Endometrial microvascular endothelial cells (primary cell): Measurements from ENCODE around the gene PLAC1. TPM values are rescaled to one million over a fixed set of nuclear protein-coding genes. Genes with fewer than 3 reads are reported as not detected.

ENCODE experiments used
- in situ Hi-C: cut with HindIII; loops from 2 replicates; pipeline ENCODE4 v1.10.0; 2017; ENCODE audit warnings: low sequenced_read_pairs, low pct_unique_long_range_greater_than_20kb; ENCODE audit errors: inconsistent ontology term
- total RNA-seq: library from RNA; depleted of rRNA; stranded (reverse); fragments of >200 nt; gene quantifications from one replicate; pipeline ENCODE4 v1.2.3, GENCODE V29; 2015; ENCODE audit errors: inconsistent ontology term

PLAC1 gene
- total RNA-seq, 1 donor from 2014 or later = not detected

DNA sequence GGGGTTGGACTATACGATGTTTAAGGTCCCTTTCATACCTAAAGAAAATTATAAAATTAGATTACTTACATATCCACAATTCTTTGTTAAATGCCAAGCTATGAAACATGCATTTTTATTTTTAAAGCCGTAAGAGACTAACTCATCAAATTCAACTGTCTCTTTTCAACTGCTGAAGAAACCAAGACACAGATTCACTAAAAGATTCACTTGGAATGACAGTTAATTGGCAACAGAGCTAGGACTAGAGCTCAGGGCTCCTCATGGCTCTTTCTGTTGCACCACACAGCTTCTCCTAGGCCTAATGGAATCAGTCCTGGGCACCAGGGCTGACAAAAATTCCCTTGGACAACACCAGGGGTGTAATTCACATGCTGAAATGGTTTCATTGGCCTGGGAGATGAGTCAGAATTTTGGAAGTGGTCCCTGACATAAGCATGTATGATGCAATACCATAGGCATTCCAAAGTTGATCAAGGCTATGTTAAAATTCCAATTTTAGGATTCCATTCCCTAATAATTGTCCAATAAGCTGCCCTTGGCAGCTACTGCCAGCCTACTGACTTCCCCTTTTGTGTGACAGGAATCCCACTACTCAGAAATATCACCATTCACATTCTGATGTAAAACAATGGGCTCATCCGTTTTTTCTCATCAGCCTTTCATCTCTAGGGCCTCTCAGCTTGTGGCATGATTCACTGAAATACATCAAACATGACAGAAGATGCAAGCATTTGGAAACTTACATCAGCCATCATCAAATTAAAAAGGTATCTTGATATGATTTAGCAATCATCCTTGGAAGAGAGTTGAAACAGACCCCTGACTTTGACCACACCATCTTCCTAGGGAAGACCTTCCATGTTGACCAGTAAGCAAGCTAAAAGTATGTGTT is 54.2 kb downstream of the PLAC1 start:
- in situ Hi-C loops = no loop called here

DNA sequence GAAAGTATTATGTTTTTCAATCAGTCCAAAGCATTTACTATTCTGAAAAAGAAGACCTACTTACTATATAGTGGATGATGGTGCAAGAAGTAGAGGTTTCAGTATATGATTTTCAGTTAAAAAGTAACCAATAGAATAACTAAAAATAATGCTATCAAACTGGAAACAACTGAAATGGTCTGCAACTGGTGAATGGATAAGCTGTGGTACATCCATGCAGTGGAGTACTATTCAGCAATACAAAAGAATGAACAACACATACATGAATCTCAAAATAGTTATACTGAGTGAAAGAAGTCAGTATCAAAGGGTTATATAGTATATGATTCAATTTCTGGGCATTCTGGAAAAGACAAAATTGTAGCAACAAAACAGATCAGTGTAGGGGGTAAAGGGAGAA is 55.9 kb downstream of the PLAC1 start:
- in situ Hi-C loops = no loop called here

DNA sequence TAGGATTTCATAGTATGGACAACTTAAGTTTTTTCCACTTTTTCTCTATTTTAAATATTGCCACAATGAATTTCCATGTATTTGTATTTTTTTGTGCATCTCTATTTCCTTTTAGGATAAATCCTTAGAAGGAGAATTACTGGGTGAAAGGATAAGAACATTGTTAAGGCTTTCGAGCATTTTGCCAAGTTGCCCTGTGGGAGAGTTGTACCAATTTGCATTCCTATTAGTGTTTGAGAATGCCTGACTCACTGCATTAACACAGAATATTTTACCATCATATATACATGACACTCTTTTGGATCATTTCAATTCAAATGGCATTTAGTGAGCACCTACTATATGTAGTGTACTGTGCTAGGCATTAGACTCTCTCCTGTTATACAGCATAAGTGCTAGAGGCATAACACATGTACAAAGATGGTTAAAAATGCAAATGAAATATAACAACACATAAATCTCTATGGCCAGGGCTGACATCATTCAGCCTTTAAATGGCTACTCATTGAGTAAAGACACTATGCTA is 57.0 kb downstream of the PLAC1 start:
- in situ Hi-C loops = no loop called here

DNA sequence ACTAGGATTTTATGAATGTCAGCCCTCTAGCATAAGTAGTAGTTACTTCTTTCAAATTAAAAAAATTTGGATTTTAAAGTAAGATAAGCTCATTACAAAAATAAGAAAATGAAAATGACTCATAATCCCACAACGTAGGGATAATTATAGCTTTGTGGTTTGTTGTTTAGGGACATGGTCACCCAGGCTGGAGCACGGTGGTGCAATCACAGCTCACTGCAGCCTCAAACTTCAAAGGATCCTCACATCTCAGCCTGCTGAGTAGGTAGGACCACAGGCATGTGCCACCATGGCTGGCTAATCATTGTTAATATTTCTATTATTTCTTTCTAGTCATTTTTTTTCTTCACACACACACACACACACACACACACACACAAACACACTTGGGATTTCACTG is 57.6 kb downstream of the PLAC1 start:
- in situ Hi-C loops = no loop called here

DNA sequence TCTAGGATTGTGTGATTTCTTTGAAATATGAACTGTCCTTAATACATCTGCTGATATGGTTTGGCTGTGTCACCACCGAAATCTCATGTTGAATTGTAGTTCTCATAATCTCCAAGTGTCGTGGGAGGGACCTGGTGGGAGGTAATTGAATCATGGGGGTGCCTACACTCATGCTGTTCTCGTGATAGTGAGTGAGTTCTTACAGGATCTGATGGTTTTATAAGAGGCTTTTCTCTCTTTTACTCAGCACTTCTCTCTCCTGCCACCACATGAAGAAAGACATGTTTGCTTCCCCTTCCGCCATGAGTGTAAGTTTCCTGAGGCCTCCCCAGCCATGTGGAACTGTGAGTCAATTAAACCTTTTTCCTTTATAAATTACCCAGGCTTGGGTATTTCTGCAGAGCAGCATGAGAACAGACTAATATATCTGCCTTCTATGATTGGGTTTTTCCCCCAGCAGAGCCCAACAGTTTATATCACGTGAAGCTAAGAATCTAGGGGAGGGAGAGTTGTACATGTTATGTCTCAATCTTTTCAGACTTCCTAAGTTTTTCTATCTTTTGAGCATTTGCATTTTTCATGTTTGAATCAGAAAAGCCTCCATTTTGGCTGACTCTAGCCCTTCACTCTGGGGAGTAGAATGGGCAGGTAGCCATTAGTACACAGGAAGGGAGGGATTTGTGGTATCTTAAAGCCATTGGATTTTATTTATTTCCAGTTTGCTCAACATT is 58.9 kb downstream of the PLAC1 start:
- in situ Hi-C loops = no loop called here

DNA sequence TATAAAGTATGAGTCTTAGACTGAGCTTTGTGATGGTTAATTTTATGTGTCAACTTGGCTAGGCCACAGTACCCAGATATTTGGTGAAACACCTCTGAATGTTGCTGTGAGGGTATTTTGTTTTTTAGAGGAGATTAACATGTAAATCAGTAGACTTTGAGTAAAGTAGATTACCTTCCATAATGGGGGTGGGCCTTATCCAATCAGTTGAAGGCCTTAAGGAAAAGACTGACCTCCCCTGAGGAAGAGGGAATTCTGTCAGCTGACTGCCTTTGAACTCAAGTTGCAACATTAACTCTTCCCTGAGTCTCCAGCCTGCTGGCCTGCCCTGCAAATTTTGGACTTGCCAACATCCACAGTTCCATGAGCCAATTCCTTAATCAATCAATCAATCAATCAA is 66.0 kb downstream of the PLAC1 start:
- in situ Hi-C loops = no loop called here

DNA sequence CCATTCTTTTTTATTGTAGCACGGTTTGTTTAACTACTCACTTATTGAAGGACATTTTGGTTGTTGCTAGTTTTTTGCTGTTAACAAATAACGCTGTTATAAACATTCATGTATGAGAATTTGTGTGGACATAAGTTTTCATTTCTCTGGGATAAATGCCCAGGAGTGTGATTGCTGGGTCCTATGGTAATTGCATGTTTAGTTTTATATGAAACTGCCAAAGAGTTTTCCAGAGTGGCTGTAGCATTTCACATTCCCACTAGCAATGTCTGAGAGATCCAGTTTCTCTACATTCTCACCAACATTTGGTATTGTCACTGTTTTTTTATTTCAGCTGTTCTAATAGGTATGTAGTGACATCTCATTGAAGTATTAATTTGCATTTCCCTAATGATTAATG is 66.8 kb downstream of the PLAC1 start:
- in situ Hi-C loops = no loop called here

DNA sequence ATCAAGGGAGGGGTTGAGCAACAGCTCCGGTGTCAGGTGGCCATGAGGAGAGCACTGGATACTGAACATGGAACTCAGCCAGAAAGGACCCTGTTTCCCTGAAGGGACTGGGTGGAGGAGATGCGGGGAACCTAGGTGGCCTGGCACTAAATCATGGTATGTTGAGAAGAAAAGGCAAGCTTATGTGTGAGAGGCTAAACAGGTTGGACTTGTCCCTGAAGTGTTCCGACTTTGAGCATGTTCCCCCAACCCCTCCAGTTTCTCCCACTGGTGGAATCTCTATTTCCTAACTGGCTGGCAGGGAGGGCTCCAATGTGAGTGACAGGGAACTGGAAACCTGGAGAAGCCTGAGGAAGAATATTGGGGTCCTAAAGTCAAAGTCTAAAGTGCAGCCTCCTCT is 69.5 kb downstream of the PLAC1 start:
- in situ Hi-C loops = no loop called here

DNA sequence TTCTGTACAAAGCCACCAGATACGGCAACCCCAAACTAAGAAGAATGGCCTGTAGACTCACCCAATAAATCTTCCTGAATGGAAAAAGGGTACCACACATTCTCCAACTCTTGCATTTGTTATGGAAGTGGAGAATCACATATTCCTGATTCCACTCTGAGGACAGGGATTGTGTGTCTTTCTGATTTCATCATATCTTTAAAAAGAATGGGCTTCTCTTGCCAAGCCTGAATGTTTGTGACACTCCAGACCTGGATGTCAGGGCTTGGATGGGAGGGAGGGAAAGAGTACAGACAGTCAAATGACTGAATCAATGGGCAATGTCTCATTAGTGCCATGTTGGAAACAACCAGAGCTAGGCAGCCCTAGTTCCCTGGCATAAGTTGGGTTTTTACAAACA is 77.4 kb downstream of the PLAC1 start:
- in situ Hi-C loops = no loop called here

DNA sequence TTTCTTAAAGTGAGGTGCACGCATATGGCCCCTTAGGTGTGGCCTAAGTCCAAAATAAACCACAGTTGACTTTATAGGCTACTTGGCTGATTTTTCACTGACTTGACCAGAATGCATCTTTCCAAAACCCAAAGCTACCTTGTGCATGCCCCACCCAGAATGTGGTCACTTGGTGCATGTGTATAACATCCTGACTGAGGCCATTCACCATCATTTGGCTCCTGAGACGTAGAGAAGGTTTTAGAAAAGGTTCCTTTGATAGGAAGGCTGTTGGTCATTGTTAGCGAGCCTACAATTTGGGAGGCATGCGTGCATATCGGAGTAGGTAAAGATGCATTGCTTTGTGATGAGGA is 84.6 kb downstream of the PLAC1 start:
- in situ Hi-C loops = no loop called here

DNA sequence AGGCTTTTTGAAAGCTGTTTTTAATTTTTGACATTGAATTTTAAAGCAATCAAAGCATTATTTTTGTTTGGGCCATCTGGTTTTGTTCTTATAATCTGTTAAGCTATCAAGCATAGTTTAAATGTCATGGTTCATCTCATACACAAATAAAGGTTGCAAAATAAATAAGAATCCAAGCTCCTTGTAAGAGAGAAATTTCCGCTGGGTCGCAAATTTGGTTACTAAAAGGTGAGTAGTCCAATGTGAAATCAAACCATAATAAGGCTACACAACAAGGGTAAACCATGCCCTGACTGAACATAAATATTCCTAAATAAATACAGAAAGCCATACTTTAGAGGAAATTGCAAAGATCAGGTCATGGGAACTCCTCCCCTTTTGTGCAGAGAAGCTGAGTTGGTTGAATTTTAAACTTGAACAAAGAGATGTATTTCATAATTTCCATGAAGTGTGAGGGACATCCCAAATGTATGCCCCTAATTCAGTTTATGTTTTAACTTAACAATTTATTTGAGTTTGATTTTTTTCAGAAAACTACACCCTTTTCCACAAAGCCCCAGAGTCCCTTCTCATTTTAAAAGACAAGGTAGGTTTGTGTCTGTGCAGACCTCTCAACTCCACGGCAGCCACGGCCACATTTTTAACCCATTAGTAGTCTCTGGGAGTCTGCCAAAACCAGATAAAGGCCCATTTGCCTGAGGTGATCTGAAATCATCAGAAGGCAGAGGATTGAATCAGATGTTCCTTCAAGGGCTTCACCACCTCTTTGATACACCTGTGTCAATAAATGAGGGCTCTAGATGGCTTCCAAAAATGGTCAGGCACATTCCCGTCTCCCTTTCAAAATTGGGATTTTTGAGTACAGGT is 85.2 kb downstream of the PLAC1 start:
- in situ Hi-C loops = no loop called here

DNA sequence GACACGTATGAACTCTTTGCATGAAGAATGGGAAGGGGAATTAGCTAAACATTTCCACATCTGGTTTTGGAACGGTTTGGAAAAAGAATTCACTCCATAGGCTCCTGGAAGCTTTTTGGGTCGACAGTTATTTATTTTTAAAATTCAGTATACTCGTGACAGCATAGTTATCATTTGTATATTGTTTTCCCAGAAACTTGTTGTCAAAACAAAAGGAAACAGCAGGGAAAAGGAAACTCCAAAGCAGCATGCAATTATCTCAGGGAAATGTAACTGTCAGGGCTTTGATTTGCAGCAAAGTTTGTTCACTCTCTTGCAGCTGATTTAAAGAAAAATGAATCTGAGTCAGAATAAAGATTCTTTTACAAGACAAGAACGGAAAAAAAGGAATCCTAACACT is 86.5 kb downstream of the PLAC1 start:
- in situ Hi-C loops = no loop called here

DNA sequence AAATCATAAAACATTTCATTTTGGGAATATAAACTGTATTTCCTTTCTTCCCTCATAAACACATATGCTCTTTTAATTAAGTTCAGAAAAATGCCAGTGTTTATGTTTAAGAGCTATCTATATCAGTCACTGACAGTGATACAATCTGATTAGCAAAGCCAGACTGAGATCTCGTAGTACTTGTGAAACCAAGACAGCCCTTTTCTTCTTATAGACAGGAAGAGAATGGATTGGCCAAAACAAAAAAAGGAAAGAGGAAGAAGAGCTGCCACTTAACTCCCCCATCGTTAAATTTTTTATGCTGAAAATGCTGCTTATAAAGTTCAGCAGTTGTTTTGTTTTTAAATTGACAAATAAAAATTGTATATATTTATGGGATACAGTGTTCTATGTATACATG is 87.4 kb downstream of the PLAC1 start:
- in situ Hi-C loops = no loop called here

DNA sequence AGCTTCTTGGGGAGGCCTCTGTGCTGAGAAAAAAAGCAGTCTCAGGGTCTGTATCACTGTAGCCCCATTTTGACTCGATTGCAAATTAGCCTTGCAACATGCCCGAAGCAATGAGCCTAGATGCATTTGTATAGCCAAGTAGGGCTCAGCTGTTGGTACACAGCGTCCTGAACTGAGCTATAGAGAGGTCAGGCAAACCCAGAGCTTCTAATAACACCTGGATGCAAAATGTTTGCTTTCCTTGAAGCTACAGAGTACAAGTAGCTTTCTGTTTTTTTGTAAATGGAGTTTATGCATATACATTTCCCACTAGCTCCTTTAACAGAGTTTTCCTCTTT is 87.8 kb downstream of the PLAC1 start:
- in situ Hi-C loops = no loop called here

DNA sequence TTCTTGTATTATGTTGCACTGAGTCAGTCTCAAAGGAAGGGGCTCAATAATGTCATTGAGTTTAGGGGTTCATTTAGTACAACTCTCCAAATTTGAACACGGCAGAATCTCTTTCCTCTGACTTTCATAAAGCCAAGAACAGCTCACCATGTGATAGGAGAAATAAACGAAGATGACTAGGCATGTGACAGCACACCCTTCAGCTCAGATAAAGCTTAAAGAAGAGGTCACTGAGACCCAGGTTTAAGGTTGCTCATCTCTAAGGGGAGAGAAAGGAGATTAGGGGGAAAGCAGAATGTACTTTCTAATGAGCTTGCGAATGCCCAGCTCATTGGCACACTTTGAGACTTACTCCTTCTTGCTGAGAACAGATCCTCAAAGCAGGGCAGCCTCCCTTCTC is 89.0 kb downstream of the PLAC1 start:
- in situ Hi-C loops = no loop called here

DNA sequence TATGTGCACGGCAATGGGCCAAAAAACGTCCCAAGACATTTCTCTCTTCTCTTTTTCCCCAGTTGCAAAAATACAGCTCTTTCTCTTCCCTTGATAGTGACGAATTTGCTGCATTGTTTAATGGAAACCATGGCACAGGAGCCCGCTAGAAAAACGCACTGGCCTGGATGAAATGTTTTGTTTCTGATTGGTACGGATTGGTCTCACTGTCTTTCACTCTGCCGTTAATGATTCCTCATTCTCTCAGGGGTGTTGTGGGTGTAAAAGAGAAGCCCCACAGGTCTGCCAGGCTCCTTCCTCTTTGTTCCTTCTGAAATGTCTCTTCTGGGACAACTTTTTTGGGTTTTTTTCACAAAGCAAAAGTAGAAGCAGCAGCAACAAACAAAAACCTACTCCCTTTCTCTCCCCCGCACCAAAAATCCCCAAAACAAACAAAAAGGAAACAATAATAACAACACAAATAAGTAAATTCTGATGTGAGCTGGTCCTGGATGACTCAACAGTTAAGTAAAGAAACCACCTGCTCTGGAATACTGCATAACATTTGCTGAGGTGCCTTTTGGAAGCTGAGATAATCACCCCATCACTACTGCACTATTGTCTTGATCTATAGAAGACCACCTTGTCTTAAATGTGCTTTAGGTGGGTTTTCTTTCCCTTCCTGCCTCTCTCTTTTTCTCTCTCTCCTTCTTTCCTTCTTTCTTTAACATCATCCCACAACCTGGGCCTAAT is 89.8 kb downstream of the PLAC1 start:
- in situ Hi-C loops = no loop called here

DNA sequence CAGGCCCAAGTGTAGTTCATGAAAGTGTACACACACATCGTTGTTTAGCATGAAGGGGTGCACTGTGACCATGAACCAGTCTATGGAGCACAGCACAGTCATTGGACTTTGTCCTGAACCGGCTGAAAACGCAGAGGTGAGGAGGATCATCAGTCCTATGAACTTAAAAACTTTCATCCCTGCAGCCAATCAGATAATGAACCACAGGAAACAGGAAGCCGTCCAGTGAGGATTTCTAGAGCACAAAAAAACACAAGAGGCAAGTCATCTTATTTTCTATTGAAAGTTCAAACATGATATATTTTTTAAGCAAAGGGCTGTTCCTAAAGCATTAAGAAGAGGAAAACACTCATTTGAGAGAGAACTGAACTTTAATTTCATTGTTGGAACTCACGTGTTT is 91.8 kb downstream of the PLAC1 start:
- in situ Hi-C loops = no loop called here

DNA sequence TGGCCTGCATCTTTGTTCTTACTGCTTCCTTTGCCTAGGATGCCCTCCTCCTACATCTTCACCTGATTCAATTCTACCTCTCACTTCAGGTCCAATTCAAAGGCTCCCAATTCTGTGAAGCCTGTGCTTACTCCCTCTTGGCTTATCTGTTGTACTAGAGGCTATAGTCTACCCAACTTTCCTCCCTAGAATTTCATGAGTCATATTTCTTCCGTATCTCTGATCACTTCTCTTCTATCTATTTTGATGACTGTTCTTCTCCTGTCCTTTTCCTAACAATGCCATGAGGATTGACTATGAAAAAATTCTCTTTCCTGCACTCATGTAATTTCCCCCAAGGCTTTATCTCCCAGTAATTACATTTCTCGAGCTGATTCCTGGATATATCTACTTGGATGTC is 96.3 kb downstream of the PLAC1 start:
- in situ Hi-C loops = no loop called here

DNA sequence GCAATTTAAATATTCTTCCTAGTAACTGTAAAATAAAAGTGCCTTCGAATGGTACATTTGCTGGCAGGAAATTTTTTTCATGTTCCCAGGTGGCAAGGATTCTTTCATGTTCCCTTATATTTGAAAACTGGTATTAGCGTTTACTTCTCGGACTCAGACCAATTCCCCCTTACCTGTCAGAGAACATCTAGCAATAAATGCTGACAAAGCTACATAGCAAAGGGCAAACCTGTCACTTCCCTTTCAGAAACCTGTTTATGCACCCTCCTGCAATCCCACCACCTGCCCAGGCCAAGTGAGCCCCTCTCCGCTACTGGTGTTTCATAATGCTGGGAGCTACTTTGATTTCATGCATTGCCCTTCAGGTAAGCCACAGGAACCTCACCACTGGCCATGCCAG is 100.1 kb downstream of the PLAC1 start:
- in situ Hi-C loops = no loop called here
